SH-SY5Y (cell line): Measurements from ENCODE around the gene LSAMP.

Experiments used
- GATA2 ChIP-seq: IDR thresholded peaks from 2 replicates; pipeline ENCODE4 v1.6.1; 2011; ENCODE audit warnings: mild to moderate bottlenecking, low read depth, low read length
- GATA3 ChIP-seq: IDR thresholded peaks from 2 replicates; pipeline ENCODE4 v1.6.1; 2011; ENCODE audit warnings: low read depth, mild to moderate bottlenecking, low read length, moderate library complexity

DNA sequence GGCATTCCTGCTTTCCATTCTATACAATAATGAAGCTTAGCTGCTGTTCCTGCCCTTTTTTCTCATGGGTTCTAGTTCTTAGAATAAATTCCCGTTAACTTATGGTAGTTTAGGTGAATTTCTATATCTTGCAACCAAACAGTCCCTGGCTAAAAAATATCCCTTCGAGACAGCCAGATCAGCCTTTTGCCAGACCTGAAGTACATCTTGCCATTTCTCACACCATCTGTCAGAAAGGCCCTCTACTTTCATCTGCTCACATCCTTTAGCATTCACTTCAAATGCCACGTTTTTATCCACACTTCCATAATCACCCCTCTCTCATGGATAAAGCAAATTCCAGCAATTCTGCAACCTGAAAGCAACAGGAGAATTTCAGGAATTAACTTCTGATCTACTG lies 676.6 kb downstream of the LSAMP start:
- no peak for TF ChIP-seq GATA2
- TF ChIP-seq GATA3, result no peak
